HCT116 (cell line): ENCODE measurements around the gene PRICKLE2. TPM values are rescaled to one million over a fixed set of nuclear protein-coding genes. Genes with fewer than 3 reads are reported as not detected.

Source experiments
- ATAC-seq: fragments of 200-7000 bp; cut with Tn5 transposase; 2 replicates; pipeline ENCODE4 v1.9.1; 2020; ENCODE audit warnings: mild to moderate bottlenecking, moderate library complexity
- BruUV-seq: library from RNA; stranded (reverse); fragments of 400-500 nt; replicated peaks from 2 replicates; lab custom pipeline; 2021; lab: Mats Ljungman, UMichigan
- CTCF ChIA-PET: fragments of 300-600 bp; sonication (Branson Sonifier 250); formaldehyde crosslinking; loops from one replicate; lab custom pipeline; 2021; ENCODE audit warnings: antibody characterized with exemption; lab: Charles Lee
- POLR2A ChIA-PET: fragments of 300-600, 350-600 bp; sonication (Branson Sonifier 250); formaldehyde crosslinking; loops from one replicate; lab custom pipeline; 2021; ENCODE audit warnings: antibody characterized with exemption; lab: Charles Lee
- RAD21 ChIA-PET, 2 experiments: fragments of 300-600 bp; sonication (Branson Sonifier 250); formaldehyde crosslinking; loops; one replicate each; lab custom pipeline; 2023; ENCODE audit warnings: low total read pairs in 2 of 2; ENCODE audit not compliant: uncharacterized antibody in 2 of 2, unreplicated experiment in 2 of 2, low non-redundant PET in 1 of 2; lab: Charles Lee
- DNase-seq: peaks from one replicate; pipeline ENCODE4 v3.0.0-alpha.2; 2010; ENCODE audit warnings: low read depth, low spot score
- H2AFZ ChIP-seq: fragments of 200-600 bp; shearing (Covaris generic), sonication (generic); 2 replicates; pipeline ENCODE4 v1.6.1; 2017; ENCODE audit warnings: low read depth, mixed run types, mixed read lengths, antibody characterized with exemption, low read length; ENCODE audit not compliant: poor library complexity, severe bottlenecking
- H3K27ac ChIP-seq: 2 replicates; pipeline ENCODE4 v1.5.1; 2012; ENCODE audit warnings: low read depth, low read length
- H3K27me3 ChIP-seq: fragments of 200-600 bp; sonication (generic); 2 replicates; pipeline ENCODE4 v1.6.1; 2016; ENCODE audit warnings: mixed run types, low read length, mixed read lengths; ENCODE audit not compliant: insufficient read depth
- H3K36me3 ChIP-seq, 2 experiments: fragments of 200-500 bp in 1 of 2; fragments of 200-600 bp in 1 of 2; sonication (Bioruptor generic) in 1 of 2; sonication (generic) in 1 of 2; 2 replicates each; pipeline versions ENCODE4 v1.5.1 to v1.6.1; 2014 to 2016; ENCODE audit warnings: low read length in 2 of 2, inconsistent platforms in 1 of 2, mixed read lengths in 1 of 2, mixed run types in 1 of 2; ENCODE audit not compliant: insufficient read depth in 2 of 2, control insufficient read depth in 1 of 2
- H3K4me1 ChIP-seq, 2 experiments: fragments of 200-600 bp in 1 of 2; sonication (generic) in 1 of 2; 2 replicates each; pipeline versions ENCODE4 v1.5.1 to v1.6.1; 2012 to 2017; ENCODE audit warnings: low read length in 2 of 2, inconsistent platforms in 1 of 2, mild to moderate bottlenecking in 1 of 2, mixed read lengths in 1 of 2, mixed run types in 1 of 2, moderate library complexity in 1 of 2; ENCODE audit not compliant: insufficient read depth in 2 of 2, control insufficient read depth in 1 of 2
- H3K4me2 ChIP-seq: fragments of 200-600 bp; sonication (generic); 2 replicates; pipeline ENCODE4 v1.6.1; 2017; ENCODE audit warnings: mixed run types, low read length, mixed read lengths
- H3K4me3 ChIP-seq, 2 experiments: fragments of 200-600 bp in 1 of 2; sonication (generic) in 1 of 2; replicated peaks in 1 of 2; 2 replicates each; pipeline ENCODE4 v1.5.1; 2011 to 2016; ENCODE audit warnings: low read length in 2 of 2, control low read depth in 1 of 2, low read depth in 1 of 2, mild to moderate bottlenecking in 1 of 2, mixed read lengths in 1 of 2, mixed run types in 1 of 2
- H3K79me2 ChIP-seq: fragments of 200-600 bp; sonication (generic); 2 replicates; pipeline ENCODE4 v1.6.1; 2017; ENCODE audit warnings: mild to moderate bottlenecking, mixed run types, low read length, moderate library complexity, mixed read lengths; ENCODE audit not compliant: insufficient read depth
- H3K9ac ChIP-seq: fragments of 200-600 bp; sonication (generic); 2 replicates; pipeline ENCODE4 v1.6.1; 2016; ENCODE audit warnings: low read length, mixed read lengths
- H3K9me2 ChIP-seq: fragments of 200-600 bp; sonication (generic), shearing (Covaris generic); 2 replicates; pipeline ENCODE4 v1.6.1; 2017; ENCODE audit warnings: mixed run types, mild to moderate bottlenecking, moderate library complexity; ENCODE audit not compliant: insufficient read depth
- H3K9me3 ChIP-seq, 2 experiments: fragments of 200-500 bp in 1 of 2; fragments of 200-600 bp in 1 of 2; sonication (Bioruptor generic) in 1 of 2; sonication (generic) in 1 of 2; 2 replicates each; pipeline ENCODE4 v1.6.1; 2014 to 2017; ENCODE audit warnings: low read length in 2 of 2, mixed read lengths in 2 of 2, inconsistent platforms in 1 of 2, low read depth in 1 of 2, mild to moderate bottlenecking in 1 of 2, mixed run types in 1 of 2, moderate library complexity in 1 of 2; ENCODE audit not compliant: control insufficient read depth in 1 of 2, insufficient read depth in 1 of 2
- H4K20me1 ChIP-seq: fragments of 200-600 bp; sonication (generic), shearing (Covaris generic); 2 replicates; pipeline ENCODE4 v1.6.1; 2017; ENCODE audit warnings: mixed run types, mild to moderate bottlenecking, moderate library complexity; ENCODE audit not compliant: insufficient read depth
- CBX3 ChIP-seq: IDR thresholded peaks from 2 replicates; pipeline ENCODE4 v1.6.1; 2012; ENCODE audit warnings: low read depth
- JUND ChIP-seq: IDR thresholded peaks from 2 replicates; pipeline ENCODE4 v1.6.1; 2012
- POLR2AphosphoS5 ChIP-seq: IDR thresholded peaks from 2 replicates; pipeline ENCODE4 v1.6.1; 2011; ENCODE audit warnings: mild to moderate bottlenecking, low read depth, low read length, moderate library complexity
- RAD21 ChIP-seq: IDR thresholded peaks from 2 replicates; pipeline ENCODE4 v1.6.1; 2012; ENCODE audit warnings: low read depth, mild to moderate bottlenecking
- REST ChIP-seq: IDR thresholded peaks from 2 replicates; pipeline ENCODE4 v1.6.1; 2012; ENCODE audit warnings: low read depth
- SP1 ChIP-seq: IDR thresholded peaks from 2 replicates; pipeline ENCODE4 v1.6.1; 2012; ENCODE audit warnings: low read depth
- SRF ChIP-seq: IDR thresholded peaks from 2 replicates; pipeline ENCODE4 v1.6.1; 2012; ENCODE audit warnings: low read depth
- TCF7L2 ChIP-seq: IDR thresholded peaks from 2 replicates; pipeline ENCODE4 v1.7.0; 2011; ENCODE audit warnings: borderline replicate concordance, inconsistent platforms; ENCODE audit not compliant: insufficient read depth, insufficient read length; ENCODE audit errors: extremely low read depth
- ZNF274 ChIP-seq: fragments of 200-500 bp; sonication (Bioruptor generic); IDR thresholded peaks from 2 replicates; pipeline ENCODE4 v1.6.1; 2014; ENCODE audit warnings: mild to moderate bottlenecking, low read depth, low read length, inconsistent platforms
- intact Hi-C: fragments of 100-400 bp; cut with micrococcal nuclease; formaldehyde crosslinking; loops from 2 replicates; pipeline ENCODE4 v1.10.0; 2022
- total RNA-seq: library from RNA; stranded (reverse); gene quantifications from one replicate; pipeline ENCODE4 v1.2.1, GENCODE V29; 2021; ENCODE audit not compliant: unreplicated experiment
- TF ChIP-seq, protein P1 (sequence below): IDR thresholded peaks from 2 replicates; pipeline ENCODE4 v1.6.1; 2012
- TF ChIP-seq, protein P2 (sequence below): IDR thresholded peaks from 2 replicates; pipeline ENCODE4 v1.6.1; 2011; ENCODE audit warnings: mild to moderate bottlenecking, low read length, moderate library complexity; ENCODE audit not compliant: insufficient replicate concordance; ENCODE audit errors: extremely low read depth

Gene PRICKLE2
- total RNA-seq, 1 experiment from 2014 or later, result 0.05 TPM

DNA sequence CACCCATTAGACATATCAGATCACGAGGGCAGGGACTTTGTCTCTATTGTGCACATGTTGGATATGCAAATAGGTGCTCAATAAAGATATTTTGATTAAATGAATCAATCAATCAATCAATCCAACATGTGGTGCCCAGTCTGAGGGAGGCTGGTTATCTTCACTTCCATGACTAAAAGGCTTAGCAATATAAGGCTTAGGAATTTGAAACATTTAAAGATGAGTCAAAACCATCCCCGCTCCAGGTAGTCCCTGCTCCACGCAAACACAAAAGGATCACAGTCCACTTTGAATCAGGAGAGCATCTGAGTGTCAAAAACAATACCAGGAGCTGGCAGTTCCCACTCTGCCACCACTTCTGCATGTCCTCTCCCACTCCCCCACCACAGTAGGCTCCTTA, 25.8 kb upstream of the PRICKLE2 start:
- Histone ChIP-seq H3K4me2 (no peak overlapping the region), H3K4me1 (no peaks in the 10 kb centered on the region), H3K79me2 (no peaks in the 10 kb centered on the region), H3K9me3 (no peaks in the 10 kb centered on the region), H3K9ac (no peak overlapping the region), H3K36me3 (no peaks in the 10 kb centered on the region), H2AFZ (no peak overlapping the region), H3K9me2 (no peaks in the 10 kb centered on the region), H3K27me3 (peaks cover 22% of the 10 kb centered on the region; the same call in 1 of the 2 replicates), H3K4me3 (no peak overlapping the region), H4K20me1 (no peaks in the 10 kb centered on the region), H3K27ac (no peak overlapping the region)
- CTCF ChIA-PET, result no interaction called here
- RAD21 ChIA-PET, result no interaction called here
- no peak for TF ChIP-seq JUND
- TF ChIP-seq POLR2AphosphoS5, result no peak
- TF ChIP-seq CBX3, result no peak
- POLR2A ChIA-PET, result no interaction called here
- DNase-seq (no peak), ATAC-seq (no peak)
- no TSS peak for BruUV-seq
- intact Hi-C loops, result no loop called here

DNA sequence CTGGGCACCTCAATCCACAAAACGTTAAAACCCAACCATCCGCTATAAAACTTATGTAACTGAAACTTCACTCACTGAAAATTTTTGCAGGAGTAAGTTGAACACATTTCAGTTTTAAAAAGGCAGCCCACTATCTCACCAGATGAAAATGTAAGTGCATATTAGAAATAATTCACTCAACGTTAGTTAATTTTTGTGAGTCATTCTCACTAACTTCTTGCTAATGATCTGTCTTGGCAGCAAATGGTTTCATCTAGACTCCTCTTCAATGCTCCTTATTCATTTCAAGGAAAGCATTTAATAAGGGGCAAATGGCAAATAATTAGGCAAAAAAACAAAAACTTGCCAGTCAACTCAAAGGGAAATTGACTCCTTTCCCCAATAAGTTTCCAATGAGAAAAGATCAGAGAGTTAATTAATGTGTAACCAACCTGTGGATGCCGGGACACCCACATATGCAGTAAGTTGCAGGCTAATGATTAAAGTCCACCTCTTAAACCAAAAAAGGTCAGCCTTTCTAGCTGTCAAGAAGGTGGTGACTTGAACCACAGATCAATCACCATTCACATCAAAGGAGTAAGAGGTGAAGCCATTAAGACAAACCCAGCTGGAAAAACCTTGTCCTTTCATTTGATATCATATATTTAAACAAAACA, 22.9 kb upstream of the PRICKLE2 start:
- H3K9ac ChIP-seq, result no peak overlapping the region
- POLR2A ChIA-PET, result no interaction called here
- H3K4me1 ChIP-seq, result no peaks in the 10 kb centered on the region
- no TSS peak for BruUV-seq
- DNase-seq, result no peak
- no peaks in the 10 kb centered on the region for H3K79me2 ChIP-seq
- H3K27me3 ChIP-seq, result peaks cover 39% of the 10 kb centered on the region; the same call in 1 of the 2 replicates
- CTCF ChIA-PET, result no interaction called here
- no peak overlapping the region for H3K4me3 ChIP-seq
- H3K4me2 ChIP-seq, result no peak overlapping the region
- H4K20me1 ChIP-seq, result no peaks in the 10 kb centered on the region
- H3K9me3 ChIP-seq, result no peaks in the 10 kb centered on the region
- no peak overlapping the region for H2AFZ ChIP-seq
- H3K36me3 ChIP-seq, result no peaks in the 10 kb centered on the region
- intact Hi-C loops, result no loop called here
- RAD21 ChIA-PET, result interaction anchor here in 1 of 2 experiments (0.5 kb wide), 1 partner anchor 182 kb away, joined by 3 read pairs; no protein-coding TSS in a partner anchor
- no peak for ATAC-seq
- no peak overlapping the region for H3K27ac ChIP-seq
- no peaks in the 10 kb centered on the region for H3K9me2 ChIP-seq
- no peak for TF ChIP-seq ZNF274
- no peak for TF ChIP-seq REST
- no peak for TF ChIP-seq SRF
- TF ChIP-seq POLR2AphosphoS5, result no peak
- no peak for TF ChIP-seq SP1
- TF ChIP-seq, protein P1, sequence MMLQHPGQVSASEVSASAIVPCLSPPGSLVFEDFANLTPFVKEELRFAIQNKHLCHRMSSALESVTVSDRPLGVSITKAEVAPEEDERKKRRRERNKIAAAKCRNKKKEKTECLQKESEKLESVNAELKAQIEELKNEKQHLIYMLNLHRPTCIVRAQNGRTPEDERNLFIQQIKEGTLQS, result no peak
- no peak for TF ChIP-seq JUND
- no peak for TF ChIP-seq TCF7L2
- no peak for TF ChIP-seq RAD21
- TF ChIP-seq, protein P2, sequence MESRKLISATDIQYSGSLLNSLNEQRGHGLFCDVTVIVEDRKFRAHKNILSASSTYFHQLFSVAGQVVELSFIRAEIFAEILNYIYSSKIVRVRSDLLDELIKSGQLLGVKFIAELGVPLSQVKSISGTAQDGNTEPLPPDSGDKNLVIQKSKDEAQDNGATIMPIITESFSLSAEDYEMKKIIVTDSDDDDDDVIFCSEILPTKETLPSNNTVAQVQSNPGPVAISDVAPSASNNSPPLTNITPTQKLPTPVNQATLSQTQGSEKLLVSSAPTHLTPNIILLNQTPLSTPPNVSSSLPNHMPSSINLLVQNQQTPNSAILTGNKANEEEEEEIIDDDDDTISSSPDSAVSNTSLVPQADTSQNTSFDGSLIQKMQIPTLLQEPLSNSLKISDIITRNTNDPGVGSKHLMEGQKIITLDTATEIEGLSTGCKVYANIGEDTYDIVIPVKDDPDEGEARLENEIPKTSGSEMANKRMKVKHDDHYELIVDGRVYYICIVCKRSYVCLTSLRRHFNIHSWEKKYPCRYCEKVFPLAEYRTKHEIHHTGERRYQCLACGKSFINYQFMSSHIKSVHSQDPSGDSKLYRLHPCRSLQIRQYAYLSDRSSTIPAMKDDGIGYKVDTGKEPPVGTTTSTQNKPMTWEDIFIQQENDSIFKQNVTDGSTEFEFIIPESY, result no peak
